HG02588 (cell line): ENCODE measurements around the gene USP54.
"Not testable (repeated sequence)": the region's sequence is repeated elsewhere in the genome, so short reads cannot be mapped to it uniquely, and the experiment has no call there.

Source experiments
- ATAC-seq: cut with Tn5 transposase; IDR thresholded peaks from one replicate; pipeline ENCODE4 v1.9.1; 2021; ENCODE audit warnings: mild to moderate bottlenecking, moderate library complexity; ENCODE audit not compliant: unreplicated experiment

The USP54 gene, protein sequence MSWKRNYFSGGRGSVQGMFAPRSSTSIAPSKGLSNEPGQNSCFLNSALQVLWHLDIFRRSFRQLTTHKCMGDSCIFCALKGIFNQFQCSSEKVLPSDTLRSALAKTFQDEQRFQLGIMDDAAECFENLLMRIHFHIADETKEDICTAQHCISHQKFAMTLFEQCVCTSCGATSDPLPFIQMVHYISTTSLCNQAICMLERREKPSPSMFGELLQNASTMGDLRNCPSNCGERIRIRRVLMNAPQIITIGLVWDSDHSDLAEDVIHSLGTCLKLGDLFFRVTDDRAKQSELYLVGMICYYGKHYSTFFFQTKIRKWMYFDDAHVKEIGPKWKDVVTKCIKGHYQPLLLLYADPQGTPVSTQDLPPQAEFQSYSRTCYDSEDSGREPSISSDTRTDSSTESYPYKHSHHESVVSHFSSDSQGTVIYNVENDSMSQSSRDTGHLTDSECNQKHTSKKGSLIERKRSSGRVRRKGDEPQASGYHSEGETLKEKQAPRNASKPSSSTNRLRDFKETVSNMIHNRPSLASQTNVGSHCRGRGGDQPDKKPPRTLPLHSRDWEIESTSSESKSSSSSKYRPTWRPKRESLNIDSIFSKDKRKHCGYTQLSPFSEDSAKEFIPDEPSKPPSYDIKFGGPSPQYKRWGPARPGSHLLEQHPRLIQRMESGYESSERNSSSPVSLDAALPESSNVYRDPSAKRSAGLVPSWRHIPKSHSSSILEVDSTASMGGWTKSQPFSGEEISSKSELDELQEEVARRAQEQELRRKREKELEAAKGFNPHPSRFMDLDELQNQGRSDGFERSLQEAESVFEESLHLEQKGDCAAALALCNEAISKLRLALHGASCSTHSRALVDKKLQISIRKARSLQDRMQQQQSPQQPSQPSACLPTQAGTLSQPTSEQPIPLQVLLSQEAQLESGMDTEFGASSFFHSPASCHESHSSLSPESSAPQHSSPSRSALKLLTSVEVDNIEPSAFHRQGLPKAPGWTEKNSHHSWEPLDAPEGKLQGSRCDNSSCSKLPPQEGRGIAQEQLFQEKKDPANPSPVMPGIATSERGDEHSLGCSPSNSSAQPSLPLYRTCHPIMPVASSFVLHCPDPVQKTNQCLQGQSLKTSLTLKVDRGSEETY (N-terminal part only)

DNA sequence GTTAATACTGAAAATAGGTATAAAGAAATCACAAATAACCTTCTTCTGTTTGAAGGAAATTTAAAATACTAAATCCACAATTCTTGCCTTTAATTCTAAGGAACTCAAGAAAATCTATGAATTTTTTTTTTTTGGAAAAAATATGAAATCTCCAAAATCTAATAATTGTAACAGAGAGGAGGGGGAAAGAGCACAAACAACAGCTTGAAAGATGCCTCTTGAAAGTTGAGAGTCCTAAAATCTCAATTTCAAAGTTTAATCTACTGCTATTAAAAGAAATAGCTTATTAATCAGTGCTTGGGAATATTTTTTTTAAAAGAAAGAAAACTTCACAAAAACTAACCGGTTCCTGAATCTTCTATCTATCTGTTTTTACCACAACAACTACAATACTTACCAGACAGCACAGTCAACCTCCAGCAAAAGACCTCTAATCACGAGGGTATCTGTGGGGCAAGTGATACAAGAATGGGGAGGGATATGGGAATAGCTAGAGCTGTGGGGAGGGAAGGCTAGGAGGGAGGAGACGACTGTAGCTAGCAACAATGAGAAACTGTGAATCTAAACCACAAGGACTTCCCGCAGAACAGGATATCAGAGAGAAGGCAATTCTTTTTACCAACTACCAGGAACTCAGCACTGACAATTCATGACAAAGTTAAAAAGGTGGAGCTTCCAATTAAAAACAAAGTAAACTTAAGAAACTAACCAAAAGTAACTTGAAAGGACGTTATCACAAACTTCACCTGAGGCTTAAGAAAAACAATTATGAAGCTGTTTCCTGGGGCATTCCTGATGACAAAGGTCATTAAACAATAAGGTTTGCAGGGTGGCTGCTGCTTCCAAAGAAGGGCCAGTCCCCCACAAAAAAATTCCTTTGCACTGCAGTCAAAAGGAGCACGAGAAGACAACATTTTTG, at the start of gene USP54:
Gene USP54, minus strand, starts transcription at position 462 of the 919 bp plus-strand sequence. CDS start 15,684 bp downstream, outside the sequence.
- ATAC-seq: no peak

DNA sequence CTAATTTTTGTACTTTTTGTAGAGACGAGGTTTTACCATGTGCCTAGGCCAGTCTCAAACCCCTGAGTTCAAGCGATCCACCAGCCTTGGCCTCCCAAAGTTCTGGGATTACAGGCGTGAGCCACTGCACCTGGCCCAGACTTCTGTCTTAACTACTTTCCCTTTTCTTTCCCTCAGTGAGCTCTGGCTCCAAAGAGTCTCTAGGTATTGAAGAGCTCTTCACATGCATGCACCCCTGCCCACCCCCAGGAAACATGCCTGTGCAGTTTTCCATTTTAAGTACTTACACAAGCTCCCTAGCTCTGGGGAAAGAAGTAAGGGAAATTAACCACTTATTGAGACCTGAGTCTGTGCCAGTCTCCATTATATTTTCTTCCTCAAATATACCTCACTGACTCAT, 48.1 kb upstream of the USP54 start:
- ATAC-seq: no peak

DNA sequence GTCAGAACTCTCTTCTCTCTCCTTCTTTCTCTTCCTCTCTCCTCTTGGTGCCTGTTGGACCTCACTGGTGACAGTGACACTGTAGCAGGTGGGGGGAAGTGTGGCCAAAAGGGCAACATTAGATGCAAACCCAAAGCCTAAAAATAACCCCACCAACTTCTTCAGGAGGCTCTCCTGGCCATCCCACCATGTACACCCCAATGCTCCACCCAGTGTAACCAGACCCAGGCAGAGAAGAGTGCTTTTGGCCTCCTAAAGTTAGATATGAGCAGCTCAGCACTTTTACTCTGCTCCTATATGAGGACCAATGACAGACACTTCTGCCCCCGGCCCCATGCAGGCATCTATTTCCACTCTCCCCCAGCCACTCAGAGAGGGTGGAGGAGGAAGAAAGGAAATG, 44.6 kb upstream of the USP54 start:
- no peak for ATAC-seq

DNA sequence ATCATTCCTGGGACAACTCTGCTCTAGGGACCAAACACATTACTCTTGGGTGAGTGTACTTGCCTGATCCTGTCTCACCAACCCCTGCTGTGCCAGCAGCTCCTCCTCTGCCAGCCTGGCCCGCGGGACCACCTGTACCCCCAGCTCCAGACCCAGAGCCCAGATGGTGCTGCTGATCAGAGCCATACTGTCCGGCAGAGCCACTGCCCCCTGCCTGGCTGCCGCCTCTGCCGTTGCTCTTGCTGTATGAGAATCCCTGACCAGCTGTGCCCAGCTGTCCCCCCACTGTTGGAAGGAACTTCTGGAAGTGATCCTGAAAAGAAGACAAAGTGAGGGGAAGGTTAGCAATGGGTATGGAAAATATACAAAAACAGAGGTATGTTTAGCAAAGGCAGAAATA, 43.3 kb upstream of the USP54 start:
- ATAC-seq: no peak

DNA sequence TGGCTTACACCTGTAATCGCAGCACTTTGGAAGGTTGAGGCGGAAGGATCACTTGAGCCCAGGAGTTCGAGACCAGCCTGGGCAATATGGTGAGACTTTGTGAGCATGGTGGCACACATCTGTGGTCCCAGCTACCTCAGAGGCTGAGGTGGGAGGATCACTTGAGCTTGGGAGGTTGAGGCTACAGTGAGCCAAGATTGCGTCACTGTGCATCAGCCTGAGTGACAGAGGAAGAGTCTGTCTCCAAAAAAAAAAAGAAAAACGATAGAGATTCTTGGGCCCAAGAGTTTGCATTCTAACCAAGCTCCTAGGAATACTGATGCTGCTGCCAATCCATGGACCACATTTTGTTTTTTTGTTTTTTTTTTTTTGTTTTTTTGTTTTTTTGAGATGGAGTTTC, 38.0 kb upstream of the USP54 start:
- ATAC-seq: no peak

DNA sequence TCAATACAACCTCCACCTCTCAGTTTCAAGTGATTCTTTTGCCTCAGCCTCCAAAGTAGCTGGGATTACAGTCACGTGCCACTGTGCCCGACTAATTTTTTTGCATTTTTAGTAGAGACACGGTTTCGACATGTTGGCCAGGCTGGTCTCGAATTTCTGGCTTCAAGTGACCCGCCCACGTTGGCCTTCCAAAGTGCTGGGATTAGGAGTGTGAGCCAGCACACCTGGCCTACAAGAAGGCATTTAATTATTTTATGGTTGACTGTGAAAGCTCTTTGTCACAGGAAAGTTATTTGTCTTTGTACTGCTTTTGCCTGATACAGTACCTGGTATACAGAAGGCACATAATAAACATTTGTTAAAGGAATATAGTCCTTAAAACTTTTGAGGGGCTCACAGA, 37.3 kb upstream of the USP54 start:
- ATAC-seq: no peak

DNA sequence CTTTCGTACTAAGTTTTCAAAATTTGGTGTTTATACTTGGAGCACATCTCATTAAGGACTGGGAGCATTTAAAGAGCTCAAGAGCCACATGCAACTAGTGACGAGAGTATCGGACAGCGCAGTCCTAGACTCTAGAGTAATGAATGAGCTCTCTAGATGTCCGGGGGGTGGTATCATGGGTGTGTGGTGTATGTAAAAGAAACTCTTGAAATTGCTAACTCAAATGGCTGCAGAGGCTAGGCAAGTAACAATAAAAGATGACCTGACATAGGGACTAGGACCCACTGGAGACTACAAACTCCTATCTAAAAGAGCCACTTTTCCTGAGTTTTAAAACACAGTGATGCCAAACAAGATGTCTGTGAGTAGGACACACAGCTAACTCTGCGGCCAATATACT, 36.2 kb upstream of the USP54 start:
- ATAC-seq: no peak

DNA sequence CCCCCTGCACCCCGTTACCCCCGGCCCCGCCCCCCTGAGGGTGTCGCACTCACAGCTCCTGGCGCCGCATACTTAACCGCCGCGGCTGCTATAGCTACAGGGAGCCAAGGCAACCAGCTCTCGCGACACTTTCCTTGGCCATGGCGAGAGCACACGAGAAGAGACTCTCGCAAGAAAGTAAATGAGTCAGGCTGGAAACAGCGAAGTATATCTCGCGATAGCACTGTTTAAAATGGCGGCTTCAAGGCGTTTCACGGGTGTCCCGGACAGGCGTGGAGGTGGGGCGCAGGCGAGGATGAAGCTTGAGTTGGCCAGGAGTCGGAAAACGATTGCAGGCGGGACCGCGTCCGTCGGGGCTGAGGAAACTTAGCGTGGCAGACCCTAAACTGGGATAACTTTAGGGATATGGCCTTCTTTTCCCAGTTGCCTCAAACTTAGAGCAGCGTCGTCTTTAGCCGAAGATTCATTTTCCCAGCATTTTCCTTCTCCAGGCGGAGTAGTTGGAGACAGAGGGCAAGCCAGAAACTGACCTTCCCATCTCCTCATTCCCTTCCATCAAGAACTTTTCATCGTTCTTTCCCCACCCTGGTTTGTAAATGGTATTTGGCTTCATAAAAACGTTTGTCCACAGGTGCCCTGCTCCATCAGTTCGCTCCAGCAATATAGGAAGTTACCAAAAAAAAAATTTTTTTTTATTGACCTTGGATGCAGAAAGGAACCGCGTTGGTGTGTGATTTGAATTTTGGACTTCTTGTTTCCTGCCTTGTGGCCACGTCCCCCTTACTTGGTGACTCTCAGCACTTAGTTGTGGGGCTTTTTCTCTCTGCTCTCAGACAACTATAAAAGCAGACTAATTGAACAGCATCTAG, 35.0 kb upstream of the USP54 start:
- ATAC-seq: peak; percentile 90

DNA sequence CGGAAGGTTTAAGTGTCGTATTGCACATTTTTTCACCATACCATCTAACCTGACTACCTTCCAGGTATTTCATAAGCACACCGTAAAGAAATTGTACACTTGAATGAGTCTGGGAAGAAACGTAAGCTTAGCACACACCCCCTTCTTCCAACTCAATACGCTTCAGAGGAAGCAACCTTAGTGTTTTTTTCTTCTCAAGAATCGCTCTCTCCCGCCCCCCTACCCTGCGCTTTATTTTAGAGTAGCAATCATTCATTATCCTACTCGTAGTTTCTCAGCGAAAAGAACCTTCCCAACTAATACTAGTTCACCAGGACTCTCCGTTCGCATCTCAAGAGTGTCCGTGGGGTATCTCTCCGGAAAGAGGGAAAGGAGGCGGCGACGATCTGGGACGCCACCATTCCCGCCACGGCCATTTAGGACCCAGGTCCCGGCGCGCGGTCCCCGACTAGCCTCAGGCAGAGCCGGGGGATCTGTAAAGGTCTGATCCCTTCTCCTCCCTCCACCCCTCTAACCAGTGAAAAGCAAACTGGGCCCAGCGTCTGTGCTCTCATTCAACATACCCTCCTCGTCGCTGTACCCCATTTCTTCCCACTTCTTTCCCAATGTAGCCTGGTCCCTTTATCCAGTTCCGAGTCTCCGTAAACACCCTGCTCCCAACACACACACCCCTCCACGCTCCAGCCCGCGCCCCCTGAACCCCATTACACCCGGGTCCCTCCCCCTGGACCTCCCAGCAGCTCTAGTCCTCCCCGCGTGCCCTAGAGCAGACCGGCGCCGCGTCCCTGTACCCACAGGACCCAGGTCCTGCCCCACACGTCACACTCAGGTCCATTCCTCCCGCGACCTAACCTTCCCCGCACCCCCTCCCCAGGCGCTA, 34.1 kb upstream of the USP54 start:
- ATAC-seq: peak; percentile 38

DNA sequence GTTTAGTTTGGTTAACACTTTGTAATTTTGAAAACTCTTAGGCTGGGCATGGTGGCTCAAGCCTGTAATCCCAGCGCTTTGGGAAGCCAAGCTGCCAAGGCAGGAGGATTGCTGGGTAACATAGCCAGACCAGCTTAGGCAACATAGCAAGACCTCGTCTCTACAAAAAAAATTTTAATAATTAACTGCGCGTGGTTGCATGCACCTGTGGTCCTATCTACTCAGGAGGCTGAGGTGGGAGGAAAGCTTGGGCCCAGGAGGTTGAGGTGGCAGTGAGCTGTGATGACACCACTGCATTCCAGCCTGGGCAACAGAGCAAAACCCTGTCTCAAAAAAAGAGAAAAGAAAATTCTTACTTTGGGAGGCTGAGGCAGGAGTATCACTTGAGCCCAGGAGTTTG, 31.9 kb upstream of the USP54 start:
- ATAC-seq: no peak

DNA sequence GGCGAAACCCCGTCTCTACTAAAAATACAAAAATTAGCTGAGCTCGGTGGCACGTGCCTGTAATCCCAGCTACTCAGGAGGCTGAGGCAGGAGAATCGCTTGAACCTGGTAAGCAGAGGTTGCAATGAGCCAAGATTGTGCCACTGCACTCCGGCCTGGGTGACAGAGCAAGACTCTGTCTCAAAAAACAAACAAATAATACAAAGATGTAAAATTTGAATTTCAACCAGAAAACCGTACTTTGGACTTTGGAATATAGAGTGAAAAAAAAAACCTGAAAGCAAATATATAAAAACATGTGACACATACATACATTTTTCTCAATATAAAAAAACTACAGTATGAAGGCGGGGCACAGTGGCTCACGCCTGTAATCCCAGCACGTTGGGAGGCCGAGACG, 29.8 kb upstream of the USP54 start:
- not testable (repeated sequence) for ATAC-seq

DNA sequence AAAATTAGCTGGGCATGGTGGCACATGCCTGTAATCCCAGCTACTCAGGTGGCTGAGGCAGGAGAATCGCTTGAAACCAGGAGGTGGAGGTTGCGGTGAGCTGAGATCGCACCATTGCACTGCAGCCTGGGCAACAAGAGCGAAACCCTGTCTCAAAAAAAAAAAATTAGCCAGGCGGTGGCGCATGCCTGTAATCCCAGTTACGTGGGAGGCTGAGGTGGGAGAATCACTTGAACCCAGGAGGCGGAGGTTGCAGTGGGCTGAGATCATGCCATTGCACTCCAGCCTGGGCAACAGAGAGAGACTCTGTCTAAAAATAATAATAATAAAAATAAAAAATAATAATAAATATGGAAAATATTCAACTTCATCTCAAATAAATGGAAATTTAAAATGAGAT, 26.0 kb upstream of the USP54 start:
- not testable (repeated sequence) for ATAC-seq

DNA sequence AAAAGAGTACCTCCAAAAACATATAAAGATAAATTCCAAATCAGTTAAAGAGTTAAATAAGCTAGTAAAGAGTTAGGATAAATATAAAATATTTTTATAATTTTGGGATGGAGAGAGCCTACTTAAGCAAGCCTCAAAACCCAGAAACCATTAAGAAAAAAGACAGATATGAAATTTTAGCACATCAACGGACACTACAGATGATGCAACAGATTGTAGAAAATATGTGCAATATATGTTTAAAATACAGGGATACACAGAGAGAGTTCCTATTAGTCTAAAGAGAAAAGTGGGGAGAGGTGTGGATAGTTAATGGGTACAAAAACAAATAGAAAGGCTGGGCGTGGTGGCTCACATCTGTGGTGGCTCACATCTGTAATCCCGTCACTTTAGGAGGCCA, 23.6 kb upstream of the USP54 start:
- ATAC-seq: no peak

DNA sequence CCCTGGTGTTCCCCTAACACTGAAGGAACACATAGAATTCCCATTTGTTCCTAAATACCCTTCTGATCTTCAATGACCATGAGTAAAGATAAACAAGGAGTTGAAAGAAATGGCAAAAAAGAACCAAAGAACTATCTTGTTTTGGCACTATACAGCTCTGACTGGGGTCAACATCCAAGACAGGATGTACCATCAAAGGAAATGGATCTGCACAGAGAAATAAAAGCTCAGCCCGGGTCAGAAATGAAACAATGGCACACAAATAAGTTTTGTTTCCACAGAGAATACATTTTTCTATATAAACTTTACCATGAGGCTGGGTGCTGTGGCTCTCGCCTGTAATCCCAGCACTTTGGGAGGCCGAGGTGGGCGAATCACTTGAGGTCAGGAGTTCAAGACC, 18.0 kb upstream of the USP54 start:
- no peak for ATAC-seq

DNA sequence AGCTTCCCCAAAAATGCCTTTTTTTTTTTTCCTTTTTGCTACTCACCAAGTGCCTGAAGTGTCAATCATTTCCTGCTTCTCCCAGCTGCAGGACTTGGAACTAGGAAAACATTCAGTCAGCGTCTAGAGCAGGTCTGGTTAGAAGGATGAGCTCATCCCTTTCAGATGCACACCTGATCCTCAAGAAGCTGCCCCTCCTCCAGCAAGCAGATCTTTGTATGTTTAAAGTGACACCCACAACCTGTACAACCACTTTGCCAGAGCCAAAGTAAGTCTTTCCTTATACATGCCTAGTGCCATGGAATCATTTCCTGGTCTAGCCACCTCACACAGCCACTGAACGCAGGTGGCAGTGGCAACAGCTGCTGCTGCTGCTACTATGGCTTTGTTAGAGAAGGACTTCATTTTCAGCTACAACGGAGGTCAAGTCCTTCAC, 10.4 kb upstream of the USP54 start:
- ATAC-seq: no peak

DNA sequence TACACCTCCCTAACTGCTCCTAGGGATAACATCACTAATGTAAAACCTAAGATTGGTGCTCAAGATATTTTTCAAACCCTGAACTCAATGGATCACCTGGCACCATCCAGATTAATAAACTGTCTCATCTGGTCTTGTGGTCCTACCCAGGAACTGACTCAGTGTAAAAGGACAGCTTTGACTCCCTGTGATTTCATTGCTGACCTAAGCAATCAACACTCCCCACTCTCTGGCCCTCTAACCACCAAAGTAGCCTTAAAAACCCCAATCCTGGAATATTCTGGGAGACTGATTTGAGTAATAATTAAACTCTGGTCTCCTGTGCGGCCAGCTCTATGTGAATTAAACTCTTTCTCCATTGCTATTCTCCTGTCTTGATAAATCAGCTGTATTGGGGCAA, 6.2 kb upstream of the USP54 start:
- no peak for ATAC-seq

DNA sequence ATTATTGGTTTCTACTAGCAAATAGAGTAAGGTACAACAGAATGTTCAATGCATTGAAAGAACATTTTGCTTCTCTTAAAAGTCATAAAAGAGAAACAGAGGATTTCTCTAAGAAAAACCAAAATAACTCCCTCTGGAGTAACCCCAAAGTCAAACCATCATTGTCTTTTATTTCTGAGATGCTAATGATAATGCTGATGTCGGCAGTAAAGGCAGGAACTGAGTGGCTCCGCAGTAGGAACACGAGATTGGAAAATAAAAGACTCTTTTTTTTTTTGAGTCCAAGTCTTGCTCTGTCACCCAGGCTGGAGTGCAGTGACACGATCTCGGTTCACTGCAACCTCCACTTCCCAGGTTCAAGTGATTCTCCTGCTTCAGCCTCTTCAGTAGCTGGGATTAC, 2.7 kb upstream of the USP54 start:
- no peak for ATAC-seq

DNA sequence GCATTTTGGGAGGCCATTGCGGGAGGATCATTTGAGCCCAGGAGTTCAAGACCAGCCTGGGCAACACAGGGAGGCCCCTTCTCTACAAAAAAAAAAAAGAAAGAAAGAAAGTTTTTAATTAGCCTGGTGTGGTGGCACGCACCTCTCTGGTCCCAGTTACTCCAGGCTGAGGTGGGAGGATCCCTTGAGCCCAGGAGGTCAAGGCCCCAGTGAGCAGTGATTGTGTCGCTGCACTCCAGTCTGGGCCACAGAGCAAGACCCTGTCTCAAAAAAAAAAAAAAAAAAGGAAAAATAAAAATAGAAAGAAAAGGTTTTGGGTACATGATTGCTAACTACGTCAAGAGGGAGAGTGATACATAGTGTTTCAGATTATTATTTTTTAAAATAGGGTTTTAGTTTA, 2.0 kb upstream of the USP54 start:
- no peak for ATAC-seq
